SKM-1 (cell line): ENCODE results near the gene RAB11FIP4.

Source experiments
- DNase-seq: peaks from one replicate; lab custom pipeline; 2025; ENCODE audit not compliant: unreplicated experiment; lab: John Stamatoyannopoulos, UW

The RAB11FIP4 gene

DNA sequence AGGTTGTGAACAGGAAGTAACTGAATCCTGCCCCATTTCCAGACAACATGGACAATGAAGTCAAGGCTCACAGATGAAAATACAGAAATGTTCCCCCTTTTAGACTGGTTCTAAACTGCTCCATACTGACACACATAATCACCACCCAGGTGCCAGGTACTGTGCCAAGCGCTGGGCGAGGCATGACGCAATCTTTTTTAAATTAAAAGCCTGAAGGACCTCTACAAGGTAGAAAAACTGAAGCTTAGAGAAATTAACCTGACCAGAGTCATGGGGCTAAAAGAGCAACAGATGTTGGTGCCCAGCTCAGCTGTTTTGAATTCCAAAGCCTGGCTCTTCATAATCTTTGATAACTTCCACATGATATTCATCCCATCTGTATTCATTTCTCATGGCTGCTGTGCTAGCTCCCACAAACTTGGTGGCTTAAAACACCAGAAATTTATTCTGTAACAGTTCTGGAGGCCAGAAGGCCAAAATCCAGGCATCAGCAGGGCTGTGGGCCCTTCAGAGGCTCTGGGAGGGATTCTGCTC, 4.9 kb upstream of the RAB11FIP4 start:
- no peak for DNase-seq

DNA sequence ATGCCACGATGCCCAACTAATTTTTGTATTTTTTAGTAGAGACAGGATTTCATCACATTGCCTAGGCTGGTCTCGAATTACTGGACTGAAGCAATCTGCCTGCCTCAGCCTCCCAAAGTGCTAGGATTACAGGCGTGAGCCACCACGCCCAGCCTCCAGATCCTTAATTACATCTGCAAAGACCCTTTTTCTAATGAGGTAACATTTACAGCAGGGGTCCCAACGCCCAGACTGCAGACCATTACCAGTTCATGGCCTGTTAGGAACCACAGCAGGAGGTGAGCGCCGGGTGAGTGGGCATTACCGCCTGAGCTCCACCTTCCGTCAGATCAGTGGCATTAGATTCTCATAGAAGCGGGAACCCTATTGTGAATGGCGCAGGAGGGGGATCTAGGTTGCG, 4.0 kb upstream of the RAB11FIP4 start:
- no peak for DNase-seq

DNA sequence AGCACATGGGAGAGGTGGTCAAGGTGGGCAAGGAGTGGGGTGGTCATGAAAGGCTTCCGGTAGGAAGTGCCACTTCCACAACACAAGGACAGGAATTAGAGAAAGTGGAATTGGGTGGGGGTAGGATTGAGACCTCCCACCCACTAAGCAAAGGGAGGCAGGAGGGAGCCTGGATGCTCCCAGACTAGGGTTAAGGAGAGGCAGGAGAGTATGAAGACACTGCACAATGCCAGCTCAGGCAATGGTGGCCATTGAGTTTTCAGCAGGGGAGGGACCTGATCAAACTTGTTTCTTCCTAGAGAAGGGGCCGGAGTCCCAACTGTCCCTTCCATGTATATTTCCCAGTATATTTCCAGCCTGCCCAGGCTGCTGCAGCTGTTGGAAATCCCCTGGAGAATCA, 3.1 kb upstream of the RAB11FIP4 start:
- no peak for DNase-seq

DNA sequence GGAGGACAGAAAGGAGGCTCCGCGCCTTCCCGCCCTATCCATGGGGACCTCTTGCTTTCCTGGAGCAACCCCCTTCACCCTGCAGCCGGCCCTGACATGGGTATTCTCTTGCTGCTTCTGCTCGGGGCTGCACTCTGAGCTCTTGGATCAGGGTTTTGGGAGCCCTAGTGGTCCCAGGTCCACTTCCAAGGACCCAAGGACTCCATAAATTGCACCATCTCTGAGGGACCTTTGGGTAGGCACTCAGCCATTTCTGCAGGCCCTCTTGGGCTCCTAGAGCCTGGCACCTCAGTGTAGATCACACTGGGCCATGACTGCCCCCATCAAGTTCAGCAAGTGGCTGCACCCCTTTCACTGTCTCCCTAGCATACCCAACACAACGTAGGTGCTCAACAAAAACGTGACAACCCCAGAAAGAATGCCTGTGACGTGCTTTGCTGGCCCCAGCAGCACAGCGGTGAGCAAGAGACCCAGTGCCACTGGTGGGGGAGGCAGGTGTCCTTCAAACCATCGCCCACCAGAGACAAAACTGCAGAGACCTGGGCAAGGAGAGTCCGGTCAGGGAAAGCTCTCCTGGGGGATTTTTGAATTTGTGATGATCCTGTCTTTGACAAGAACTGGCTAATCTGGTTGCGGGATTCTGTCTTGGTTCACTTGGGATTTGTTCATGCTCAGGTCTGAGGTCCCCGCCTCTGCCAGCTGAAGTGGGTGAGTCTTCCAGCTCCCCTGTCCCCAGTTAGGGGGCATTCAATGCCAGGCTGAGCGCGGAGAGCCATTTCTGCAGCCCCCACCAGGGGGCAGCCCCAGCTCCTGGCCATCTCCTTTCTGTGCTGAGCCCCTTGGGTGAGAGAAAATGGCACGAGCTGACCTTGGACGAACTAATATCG, 2.5 kb upstream of the RAB11FIP4 start:
- no peak for DNase-seq

DNA sequence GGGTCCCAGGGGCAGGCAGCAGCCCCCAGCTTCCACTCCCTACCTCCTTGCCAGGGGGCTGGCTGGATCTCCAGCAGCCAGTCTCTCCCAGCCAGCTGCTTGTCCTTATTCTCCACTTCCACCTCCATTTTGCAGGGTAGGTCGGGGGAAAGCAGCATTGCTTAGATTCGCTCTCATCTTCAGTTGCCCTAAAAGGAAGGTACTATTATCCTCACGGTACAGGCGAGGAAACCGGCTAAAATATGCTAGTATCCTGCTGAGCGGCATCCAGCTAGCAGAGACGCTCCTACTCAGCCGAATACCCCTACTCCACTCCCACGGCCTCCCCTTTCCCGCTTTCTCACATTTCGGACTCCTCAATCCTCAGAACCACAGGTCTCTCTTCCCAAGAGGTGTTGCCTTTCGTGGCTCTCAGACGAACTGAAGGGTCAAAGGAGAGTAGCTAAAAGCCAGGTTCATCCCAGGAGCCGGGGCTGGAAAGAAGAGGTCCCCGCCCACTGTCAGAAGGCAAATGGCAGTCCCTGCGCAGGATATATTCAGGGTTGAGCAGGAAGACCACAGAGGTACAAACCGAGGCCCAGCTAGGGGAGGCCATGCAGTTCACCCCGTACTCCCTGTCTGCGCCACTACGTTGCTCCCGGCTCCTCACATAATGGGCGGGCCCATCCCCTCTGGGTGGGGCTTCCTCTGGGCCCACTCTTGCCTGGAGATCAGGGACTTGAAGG, 1.7 kb upstream of the RAB11FIP4 start:
- DNase-seq, result no peak

DNA sequence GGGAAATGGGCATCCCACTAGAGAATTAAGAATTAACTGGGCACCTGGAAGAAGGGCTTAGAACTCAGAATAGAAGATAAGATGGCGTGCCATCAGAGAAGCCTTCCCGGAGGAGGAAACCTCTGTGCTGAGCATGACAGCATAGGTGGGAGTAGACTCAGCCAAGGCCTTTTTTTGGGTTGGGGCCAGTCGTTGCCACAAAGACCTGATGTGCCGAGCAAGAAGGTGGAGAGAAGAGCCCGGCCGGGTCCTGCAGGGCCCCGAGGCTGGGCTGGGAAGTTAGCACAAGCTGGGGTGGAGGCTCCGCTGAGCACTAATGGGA, 1.1 kb upstream of the RAB11FIP4 start:
- no peak for DNase-seq

DNA sequence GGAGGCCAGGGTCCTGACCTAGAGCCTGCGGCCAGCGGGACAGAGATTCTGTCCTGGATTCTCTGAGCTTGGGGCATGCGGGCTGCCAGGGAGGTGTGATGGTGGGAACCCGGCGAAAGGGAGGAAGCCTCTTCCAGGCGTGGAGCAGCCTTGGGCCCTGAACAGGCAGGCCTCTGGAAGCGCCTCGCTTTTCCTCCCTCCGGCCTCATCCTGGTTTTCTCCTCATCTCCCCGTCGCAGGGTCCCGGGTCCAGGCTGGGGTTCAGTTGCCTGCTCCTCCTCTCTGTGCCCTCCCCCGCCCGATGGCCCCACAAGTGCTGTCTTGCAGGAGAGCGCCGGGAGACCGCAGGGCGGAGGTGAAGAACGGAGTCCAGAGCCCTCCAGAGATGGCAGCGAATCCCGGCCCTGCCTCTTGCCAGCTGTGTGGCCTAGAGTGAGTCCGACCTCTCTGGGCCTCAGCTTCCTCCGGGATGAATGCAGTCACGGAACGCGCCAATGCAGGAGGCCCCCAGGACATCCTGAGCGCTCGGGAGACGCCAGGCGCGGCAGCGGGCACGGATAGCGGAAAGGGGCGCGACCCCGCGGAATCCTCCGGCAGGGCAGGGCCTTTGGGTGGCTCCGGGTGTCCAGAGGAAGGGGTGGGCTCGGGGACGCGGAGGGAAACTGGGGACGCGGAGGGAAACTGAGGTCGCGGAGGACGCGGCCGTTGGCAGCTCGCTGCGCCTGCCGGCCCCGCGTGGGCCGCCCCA, 553 bp upstream of the RAB11FIP4 start:
- DNase-seq, result no peak

DNA sequence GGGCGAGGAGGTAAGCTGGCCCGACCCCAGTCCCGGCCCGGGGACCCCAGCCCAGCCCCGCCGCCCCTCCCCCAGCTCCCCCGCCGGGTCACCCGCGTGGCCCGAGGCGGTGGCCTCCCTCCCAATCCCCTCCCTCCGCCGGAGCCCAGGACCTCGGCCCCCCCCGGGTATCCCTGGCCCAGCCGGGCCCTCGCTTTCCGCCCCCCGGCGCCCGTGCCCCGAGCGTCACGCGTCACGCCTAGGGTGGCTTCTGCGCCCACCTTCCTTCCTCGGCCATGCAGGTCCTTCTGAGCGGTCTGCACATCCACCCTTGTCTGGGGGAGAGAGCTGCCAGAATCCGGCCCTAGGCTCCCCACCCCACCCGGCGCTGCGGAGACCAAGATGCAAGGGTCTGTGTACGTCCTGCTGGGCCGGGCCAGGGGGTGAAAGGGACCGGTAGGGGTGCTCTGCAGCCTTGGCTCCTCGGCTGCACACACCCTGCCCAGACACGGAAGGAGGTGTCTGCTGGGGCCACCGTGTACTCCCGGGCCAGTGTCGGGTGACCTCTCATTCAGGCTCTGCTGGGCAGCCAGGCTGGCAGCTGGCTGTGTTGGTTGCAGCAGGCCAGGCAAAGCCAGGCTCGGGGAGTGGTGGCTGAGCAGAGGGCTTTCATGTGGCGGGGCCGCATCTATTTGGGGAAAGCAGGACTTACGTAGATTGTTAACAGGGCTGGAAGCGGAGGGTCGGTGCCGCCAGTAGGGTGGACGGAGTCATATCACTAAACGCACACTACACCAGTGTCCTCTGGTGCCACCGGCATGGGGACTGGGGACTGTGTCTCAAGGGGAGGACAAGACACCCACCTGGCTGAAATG, 754 bp downstream of the RAB11FIP4 start:
- no peak for DNase-seq

DNA sequence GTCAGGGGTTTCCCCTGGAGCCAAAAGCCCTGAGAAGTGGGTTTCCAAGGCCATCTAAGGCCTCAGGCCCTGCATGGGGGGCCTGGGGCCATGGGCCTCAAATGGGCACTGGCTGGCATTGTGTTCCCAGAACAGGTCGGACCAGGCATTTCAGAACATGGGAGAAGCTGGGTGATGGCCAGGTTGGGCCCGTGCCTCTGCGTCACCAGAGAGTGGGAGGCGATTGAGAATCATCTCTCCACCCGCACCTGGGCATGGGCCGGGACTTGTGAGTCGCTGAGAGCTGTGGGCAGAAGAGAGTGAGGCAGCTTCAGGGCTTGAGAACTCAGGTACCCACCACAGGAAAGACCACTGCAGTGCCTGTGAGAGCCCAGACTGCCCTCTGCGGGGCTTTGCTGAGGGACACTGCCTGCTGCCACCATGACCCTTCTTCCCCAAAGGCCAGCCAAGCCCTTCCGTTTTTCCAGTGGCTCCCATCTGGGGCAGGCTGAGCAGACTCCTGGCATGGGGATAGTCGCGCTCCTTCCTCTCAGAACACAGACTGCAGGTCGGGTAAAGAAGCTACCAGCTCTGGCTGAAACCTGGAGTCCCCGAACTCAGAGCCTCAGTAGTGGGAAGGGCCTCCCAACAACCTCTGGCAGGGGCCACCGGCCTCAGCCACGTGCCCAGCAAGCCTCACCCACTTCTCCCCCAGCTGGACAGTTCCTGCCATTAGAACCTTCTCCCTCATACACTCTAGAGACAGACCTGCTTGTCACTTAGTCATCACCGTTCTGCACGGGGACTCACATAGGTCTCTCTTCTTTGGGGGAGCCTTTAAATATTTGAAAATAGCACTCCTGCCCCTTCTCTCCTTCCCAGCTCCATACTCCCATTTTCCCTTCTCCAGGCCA, 1.6 kb downstream of the RAB11FIP4 start:
- no peak for DNase-seq

DNA sequence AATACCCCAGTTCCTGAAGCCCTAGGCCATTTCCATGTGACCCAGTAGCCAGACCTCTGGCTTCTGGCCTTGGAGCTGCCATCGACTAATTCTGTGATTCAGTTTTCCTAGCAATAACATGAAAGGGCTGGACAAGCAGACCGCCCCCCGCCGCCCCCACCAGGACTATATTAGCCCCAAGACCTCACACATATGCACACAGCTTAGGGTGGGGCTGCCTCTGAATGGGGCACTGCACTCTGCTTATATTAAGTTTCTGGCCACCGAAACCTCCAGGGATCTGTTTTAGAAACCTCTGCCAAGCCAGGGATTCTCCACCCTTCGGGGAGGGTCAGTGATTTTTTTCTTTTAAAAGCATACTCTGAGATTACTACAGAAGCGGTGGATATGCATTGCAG, 2.3 kb downstream of the RAB11FIP4 start:
- no peak for DNase-seq

DNA sequence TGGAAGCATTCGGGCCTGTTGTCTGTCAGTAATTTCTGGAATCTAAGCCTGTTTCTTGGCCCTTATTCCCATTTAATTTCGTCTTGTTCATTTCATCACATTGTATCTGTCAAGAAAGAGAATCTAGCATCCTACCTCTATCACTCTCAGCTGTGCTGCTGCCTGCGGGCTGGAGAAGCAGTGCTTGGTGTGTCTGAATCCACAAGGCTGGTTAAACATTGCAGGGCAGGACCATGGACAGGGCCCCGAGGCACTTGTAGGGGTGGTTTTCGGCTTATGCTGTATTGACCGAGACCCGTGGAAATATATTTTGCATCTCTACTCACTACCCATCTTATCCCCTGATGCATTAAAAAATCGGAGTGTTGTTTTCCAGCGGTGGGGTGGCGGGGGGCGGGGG, 3.1 kb downstream of the RAB11FIP4 start:
- no peak for DNase-seq

DNA sequence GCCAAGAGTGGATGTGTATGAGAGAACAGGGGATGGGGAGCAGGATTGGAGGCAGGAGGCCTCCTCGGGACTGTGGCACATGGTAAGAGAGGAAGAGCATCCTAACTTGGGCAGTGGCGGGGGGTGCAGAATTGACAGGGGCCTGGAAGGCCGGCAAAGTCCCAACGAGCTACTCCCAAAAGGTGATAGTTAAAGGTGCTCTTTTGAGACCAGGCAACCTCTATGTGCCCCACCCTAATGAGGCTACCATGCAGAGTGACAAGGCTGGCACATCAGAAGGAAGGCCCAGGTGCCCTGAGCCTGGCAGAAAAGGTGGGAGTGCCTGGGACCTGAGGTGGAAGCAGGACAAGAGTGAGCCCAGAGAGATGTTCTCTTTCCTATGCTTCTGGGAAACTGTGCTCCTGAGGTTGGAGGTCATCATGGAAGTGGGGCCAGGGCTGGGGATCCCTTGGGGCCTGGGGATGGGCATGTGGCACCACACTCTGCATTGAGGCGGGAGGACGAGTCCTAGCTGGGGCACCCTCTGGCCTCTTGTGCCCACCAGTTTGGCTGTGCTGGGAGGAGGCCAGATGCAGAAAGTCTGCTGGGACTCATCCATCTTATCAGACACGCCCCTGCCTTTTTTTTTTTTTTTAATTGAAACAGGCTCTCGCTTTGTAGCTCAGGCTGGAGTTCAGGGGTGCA, 5.9 kb downstream of the RAB11FIP4 start:
- no peak for DNase-seq

DNA sequence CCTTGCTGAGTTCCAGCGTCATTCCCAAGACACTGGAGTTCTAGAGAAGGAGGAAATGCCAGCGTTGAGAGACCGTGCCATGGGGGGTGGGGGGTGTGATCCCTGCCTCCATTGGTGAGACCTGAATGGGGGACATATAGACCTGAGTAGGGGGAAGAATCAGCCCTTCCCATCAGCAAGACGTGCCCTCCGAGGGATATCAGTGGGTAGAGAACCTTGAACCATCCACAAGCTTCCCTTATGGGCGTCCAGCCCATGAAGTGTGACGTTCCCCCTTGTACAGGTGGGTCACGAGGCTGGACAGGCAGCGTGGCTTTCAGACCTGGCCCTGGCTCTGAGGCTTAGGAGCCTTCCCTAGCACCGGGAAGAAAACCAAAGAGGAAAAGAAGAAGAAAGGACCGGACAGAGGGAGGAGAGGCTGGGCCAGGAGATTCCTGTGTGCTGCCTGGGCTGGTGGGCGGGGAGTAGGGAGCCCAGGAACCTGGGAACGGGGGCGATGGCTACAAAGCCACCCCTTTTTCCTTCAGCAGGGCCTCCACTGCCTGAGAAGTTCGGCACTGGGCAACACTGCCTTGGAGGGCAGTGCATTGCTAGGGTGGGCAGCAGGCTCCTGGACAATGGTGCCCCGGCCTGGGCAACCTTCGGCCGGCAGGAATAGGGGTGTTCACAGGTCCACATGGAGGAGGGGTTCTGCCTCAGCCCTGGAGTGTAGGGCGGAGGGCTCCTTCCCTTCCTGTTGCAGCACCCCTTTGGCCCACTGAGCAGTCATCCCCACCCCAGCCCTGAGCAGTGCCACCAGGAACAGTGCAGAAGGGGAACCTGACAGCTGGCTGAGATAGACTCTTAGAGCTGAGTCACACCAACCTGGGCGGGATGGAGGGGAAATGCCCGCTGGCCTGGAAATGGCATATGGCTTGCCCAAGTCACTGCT, 7.2 kb downstream of the RAB11FIP4 start:
- DNase-seq, result no peak

DNA sequence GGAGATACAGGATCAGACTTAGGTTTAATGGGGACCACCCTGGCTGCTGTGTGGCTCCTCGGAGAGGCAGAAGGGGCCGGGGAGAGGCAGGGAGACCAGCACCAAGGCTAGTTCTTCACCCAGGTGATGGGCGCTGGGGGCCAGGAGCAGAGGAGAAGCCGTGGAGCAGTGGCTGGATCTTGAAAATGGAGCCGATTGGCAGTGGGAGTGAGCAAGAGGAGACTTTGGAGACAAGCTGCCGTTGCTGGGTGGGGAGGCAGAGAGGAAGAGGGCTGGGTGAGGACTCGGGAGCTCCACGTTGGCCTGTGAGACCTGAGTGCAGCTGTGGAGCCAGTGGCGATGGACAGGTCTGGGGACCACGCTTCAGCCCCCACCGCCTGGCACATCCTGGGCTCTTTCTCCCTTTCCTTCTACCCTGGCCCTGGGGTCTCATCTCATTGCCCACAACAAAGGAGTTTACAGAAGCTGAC, 9.0 kb downstream of the RAB11FIP4 start:
- DNase-seq, result no peak

DNA sequence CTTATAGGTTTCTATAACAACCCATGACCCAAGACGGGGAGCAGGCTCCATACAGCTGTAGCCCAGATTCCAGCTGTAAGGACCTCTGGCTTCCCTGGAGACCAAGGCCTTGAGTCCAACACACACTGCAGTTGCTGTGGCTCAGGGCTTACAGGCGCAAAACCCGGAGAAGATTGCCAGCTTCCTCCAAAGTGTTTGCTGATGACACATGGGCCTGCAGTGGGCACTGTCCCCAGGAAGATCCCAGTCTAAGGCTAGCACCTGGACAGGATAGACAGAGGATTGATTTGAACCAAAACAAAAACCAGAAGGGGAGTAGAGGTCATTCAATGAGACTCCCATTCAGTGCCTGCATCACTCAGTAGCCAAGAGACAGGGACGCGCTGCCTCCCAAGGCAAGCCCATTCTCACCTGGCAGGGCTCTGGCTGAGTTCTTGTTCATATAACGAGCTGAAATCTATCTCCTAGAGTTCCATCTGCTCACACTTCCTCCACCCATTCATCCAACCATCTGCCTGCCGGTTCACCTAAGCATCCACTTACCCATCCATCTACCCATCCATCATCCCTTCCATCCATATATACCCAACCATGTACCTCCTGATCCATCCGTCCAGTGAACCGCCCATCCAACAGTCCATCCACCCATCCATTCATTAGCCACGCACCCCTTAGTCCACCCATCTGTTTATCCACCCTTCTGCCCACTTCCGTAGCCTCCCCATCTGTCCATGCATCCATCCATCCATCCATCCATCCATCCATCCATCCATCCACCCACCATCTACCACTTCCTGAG, 10.2 kb downstream of the RAB11FIP4 start:
- no peak for DNase-seq

DNA sequence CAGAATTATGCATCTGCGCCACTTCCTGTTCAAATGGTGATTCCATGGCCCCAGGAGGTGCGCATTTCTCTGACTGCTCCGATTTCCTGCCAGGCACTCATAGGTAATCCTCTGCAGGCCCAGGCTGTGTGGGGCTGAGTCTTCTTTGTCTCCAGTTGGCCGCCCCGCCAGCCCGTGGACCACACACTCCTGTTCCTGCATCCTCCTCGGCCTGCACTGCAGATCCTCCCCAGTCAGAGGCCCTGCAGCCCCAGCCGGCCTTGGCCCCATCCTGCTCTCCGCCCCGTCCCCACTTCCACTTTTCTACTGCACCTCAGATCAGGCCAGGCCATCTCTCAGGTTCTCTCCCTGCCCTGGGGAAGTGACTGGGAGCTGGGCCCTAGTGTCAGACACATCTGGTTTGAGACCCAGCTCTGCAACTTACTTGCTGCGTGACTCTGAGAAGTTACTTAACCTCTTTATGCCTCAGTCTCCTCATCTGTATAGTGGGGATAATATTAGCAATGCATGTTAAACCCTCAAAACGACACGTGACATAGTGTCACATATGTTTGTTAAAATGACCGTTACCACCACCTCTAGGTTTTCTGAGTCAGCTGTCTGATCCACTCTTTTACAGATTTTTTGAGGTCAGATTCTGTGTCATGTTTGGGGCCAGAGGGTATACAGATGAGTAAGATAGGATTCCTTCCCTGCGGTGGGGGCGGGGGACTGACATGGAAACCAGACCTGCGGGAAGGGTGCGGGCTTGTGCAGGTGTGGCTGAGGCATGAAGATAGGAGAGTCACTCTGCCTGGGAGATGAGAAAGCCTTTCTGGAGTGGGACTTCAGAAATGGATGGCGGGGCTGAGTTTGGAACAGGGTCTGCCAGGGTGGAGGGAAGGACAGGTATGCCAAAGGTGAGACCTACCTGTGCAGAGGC, 12.8 kb downstream of the RAB11FIP4 start:
- peak; percentile 72 for DNase-seq
